NCI-H2227 (cell line): ENCODE measurements around the gene LRSAM1.

ENCODE experiments used
- DNase-seq: peaks from one replicate; lab custom pipeline; 2025; ENCODE audit not compliant: unreplicated experiment; lab: John Stamatoyannopoulos, UW

Gene LRSAM1

GRCh38 chr9:127548352-127548881, 97.1 kb downstream of the LRSAM1 start:
- DNase-seq = no peak

- DNase-seq = no peak
Measured at GRCh38 chr9:127549218-127549617, 97.9 kb downstream of the LRSAM1 start.

- DNase-seq = no peak
Measured at GRCh38 chr9:127549751-127550150, 98.4 kb downstream of the LRSAM1 start.

- DNase-seq = no peak
Measured at GRCh38 chr9:127550282-127550681, 99.0 kb downstream of the LRSAM1 start.

- no peak for DNase-seq
Measured at GRCh38 chr9:127550751-127551150, 99.4 kb downstream of the LRSAM1 start.
